GM18868 (cell line): ENCODE data around the gene FKBP5.
"Not testable (repeated sequence)": the region's sequence is repeated elsewhere in the genome, so short reads cannot be mapped to it uniquely, and the experiment has no call there.

Experiments
- ATAC-seq: cut with Tn5 transposase; IDR thresholded peaks from one replicate; pipeline ENCODE4 v1.9.1; 2021; ENCODE audit warnings: mild to moderate bottlenecking, moderate library complexity; ENCODE audit not compliant: unreplicated experiment

FKBP5 gene

DNA sequence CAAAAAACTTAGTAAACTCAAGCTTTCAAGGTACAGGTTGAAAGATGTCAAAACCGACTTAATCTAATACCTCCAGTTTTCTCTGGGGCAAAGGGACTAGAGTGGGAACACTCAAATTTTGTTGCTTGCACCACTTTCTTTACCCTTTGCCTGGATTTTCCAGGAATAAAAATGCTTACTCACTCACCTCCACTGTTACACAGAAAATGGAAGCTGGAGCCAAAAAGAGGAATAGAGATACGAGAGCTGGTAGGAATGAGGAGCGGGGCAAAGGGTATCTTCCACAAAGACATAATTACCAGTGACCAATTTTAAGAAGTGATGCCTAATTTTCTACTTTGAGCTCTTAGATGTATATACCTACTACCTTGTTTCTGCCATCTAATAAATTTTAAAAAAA, 96.5 kb downstream of the FKBP5 start:
- no peak for ATAC-seq

DNA sequence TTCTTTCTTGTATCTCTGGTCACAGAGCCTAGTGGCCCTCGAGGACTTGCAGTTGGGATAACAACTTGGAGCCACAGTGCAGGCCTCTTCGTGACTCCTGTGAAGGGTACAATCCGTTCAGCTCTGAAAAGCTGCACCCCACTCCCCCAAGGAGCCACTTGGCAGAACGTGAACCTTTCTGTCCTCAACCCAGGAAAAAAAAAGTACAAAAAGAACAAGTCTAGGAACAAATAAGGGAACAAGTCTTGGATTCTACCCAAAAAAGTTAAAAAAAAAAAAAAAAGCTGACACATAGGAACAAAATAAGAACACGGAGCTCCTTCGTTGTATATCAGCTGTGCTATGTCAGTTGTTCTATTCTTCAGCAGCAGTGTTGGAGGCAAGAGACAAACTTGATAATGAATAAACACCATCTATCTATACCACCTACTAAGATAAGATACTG, 98.1 kb downstream of the FKBP5 start:
- no peak for ATAC-seq

DNA sequence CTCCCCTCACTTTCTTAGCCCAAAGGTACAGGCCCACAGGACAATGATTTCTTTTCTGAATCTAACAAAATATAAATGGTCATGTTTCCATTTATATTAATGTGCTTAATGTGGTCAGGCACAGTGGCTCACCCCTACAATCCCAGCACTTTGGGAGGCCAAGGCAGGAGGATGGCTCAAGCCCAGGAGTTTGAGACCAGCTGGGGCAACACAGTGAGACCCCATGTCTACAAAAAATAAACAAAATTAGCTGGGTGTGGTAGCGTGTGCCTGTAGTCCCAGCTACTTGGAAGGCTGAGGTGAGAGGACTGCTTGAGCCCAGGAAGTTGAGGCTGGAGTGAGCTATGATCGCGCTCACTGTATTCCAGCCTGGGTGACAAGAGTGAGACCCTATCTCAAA, 98.8 kb downstream of the FKBP5 start:
- no peak for ATAC-seq

DNA sequence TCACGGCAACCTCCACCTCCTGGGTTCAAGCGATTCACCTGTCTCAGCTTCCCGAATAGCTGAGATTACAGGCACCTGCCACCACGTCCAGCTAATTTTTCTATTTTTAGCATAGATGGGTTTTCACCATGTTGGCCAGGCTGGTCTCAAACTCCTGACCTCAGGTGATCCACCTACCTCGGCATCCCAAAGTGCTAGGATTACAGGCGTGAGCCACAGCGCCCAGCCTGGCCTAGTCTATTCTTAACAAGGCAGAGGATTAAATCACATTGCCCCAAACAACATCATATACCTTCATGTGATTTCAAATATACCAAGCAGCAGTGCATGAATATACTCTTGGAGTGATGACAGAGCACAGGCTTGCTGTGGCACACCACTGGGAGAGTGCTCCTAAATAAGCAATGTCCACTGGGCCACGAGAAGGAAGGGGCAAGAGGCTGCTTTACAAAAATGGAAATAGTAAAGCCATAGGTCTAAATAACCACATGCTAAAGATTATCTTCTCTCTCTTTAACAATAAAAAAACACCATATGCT, 99.4 kb downstream of the FKBP5 start:
- ATAC-seq: no peak

DNA sequence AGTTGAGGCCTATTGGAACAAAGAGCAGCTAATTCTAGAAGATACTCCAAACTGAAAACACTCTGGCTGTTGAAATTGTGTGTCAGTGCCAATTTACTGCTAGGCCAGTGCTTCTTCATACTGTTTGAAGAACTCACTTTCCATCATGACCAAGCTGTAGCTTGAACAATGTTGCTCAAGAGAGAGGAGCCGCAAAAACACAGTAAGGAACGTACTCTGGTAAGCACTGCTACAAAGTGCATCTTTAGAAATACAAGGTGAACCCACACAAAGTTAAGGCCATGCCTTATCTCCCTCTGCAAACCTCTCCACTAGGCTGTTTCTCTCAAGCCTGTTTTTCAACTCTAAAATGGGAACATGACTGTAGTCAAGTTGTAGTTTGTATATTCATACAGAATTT, 101.5 kb downstream of the FKBP5 start:
- ATAC-seq: no peak

DNA sequence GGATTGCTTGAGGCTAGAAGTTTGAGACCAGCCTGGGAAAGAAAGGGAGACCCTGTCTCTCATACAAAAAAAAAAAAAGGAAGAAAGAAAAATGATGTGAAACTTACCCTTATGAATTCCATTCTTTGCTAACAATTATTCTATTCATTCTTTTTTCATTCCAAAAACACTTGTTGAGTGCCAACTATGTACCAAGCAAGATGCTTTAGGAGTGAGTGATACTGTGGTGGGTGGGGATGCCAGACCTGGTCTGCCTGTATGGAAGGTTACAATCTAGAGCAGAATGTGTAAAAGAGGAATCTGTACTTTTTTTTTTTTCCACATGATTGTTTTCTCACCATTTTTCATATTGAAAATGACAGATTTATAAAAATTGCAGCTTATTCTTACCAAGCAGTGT, 102.2 kb downstream of the FKBP5 start:
- no peak for ATAC-seq

DNA sequence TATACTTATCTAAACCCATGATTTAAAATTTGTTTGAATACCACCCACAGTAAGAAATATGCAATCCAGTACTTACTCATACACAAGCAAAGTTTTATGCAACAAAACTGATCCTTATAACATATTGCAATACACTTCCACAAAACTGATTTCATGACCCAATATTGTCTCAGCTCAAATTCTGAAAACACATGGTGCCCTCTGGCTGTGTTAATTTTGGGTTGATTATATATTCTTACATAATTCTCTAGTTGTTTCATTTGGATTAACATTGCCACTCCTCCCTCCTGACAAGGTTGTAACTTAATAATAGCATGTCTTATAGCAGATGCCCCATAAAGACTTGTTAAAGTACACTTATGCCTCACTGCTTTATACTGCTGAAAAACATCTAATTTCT, 103.1 kb downstream of the FKBP5 start:
- no peak for ATAC-seq

DNA sequence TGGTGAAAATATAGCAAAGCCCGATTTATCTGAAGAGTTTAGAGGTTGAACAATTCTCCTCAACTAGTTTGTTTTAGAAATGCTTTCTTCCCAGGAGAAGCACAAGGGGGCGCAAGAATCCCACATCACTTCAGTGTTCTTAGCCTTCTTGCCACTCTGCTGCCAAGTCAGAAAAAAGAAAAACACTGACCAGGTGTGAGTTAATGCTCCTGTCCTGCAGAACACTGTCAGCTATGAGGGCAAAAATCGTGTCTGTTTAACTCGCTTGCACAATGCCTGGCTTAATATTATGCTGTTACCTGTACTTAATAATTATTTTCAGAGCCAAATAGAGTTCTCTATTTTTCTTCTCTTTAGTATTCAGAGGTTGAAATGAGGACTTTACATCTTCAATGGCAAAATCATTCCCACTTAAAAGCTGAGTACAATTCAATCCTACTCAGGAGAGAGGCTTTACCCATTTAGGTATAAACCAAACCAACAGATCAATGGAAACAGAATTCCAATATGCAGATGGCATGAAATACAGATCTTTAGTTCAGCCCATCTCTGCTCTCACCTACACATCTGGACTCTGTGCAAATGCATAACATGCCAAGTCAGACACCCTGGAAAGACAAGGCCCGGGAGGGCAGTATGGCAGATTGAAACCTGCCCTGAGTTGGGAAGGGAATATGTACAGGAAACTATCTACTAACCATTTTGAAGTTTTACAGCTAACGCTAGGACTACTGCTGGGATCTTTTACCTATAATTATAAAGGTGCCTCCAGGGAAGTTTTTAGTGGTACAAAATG, 104.6 kb downstream of the FKBP5 start:
- ATAC-seq: no peak

DNA sequence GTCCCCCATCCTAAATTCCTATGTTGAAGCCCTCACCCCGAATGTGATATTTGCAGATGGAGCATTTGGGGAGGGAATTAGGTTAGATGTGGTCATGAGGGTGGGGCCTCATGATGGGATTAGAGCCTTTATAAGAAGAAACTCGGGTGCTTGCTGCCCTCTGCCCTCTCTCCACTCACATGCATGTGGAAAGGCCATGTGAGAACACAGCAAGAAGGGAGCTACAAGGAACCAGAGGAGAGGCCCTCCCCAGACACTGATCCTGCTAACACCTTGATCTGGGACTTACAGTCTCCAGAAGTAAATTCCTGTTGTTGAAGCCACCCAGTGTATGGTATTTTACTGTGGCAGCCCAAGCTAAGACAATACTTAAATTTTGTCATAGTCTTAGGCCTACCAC, 106.4 kb downstream of the FKBP5 start:
- ATAC-seq: no peak

DNA sequence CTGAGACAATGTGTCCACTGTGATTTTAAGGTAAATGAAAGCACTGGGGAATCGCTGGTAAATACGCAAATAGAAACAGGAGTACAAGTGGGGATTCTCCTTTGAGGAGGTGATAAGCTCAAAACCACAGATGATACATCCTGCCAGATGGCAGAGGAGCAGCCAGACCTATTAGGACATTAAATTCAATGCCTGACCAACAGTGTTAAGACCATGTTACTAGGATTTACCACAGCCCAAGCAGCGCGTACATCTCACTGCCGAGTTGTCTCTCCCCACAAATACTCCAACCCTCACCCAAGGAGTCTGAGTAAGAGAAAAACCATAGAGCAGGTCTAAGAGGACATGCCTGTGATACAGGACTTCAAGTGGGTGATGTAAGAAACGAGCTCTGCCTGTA, 107.1 kb downstream of the FKBP5 start:
- no peak for ATAC-seq

DNA sequence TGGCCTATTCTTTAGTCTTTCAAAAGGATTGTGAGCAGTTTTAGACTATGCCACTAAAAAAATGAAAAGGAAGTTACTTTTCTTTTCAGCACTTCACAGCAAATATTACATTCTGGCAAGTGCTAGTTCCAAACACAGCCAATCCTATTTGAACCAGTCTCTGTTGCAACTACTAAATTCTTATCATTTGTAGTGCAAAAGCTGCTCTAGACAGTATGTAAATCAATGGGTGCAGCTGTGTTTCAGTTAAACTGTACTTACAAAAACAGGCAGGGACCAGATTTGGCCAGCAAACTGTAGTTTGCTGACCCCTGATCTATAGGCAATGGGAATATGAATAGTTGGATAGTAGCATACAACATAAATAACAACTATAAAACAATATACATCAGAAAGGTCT, 107.9 kb downstream of the FKBP5 start:
- ATAC-seq: no peak

DNA sequence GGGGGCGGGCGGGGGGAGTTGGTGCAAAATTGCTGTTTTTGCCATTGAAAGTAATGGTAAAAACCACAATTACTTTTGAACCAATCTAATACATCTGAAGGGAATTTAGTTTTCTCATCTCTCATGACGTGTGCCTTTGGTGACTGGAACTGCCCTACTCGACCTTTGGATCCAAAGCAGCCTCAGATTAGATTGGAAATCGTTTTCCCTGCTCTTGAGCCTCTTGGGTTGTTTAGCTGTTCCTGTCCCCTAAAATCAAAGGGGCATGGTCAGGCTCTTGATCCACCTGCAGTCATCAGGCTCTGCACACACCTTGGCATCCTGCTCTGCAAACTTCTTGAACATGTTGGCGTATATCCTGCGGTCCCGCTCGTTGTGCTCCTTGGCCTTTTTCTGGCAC, 112.0 kb downstream of the FKBP5 start:
- no peak for ATAC-seq

DNA sequence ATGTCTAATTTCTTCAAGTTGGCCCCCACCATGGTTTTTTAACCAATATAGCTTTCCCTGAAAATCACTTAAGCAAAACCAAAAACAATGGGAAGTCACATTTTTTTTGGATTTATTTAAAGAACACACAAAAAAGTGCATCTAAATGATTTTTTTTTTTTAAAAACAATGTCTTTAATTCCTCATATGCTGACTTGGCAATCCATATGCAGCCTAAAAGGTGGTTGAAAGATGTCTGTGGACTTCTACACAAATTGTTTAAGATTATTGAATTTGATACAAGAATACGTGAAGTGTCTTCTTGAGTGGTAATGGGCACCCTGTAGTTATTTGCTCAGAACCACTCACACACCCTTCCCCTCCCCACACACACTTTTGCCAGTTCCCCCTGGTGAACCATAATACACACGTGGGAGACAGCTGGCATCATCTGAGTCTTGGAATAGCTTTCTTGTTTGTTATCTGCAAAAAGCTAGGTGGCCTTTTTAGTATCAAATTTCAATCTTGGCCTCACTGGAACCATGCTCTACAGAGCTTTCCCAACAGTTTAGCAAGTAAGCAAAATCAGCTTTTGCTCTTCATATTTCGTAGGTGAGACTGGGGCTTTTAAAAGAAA, 115.1 kb downstream of the FKBP5 start:
- no peak for ATAC-seq

DNA sequence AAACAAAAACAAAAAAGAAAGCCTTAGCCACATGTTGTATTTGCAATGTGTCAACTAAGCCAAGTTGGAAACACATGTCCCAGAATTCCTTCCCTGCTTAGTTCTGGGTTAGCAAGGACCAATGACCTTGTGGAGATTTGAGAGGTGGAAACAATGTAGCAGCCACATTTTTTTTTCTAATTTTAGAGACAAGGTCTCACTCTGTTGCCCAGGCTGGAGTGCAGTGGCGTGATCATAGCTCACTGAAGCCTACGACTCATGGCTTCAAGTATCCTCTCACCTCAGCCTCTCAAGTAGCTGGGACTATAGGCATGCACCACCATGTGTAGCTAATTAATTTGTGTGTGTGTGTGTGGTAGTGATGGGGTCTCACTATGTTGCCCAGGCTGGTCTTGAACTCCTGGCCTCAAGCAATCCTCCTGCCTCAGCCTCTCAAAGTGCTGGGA, 117.8 kb downstream of the FKBP5 start:
- ATAC-seq: not testable (repeated sequence)

DNA sequence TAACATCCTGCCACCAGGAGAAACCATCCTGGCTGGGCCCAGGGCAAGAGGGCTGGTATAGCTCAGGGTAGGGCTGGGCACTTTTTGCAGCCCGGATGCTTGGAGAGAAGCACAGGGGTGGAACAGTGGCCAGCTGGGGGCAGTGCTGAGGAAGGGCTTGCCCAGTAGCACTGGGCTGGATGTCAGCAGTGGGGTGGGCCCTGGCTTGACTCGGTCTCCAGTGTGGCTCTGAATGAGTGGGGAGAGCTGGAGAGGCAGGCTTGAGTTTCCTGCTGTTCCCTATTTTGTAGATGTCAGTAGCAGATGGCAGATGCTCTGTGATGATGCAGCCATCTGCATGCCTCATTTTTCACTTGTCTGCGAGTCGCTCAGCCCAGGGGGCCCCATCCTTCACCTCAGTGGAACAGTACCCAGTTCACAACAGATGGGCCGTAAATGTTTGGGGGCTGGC, 119.7 kb downstream of the FKBP5 start:
- no peak for ATAC-seq

DNA sequence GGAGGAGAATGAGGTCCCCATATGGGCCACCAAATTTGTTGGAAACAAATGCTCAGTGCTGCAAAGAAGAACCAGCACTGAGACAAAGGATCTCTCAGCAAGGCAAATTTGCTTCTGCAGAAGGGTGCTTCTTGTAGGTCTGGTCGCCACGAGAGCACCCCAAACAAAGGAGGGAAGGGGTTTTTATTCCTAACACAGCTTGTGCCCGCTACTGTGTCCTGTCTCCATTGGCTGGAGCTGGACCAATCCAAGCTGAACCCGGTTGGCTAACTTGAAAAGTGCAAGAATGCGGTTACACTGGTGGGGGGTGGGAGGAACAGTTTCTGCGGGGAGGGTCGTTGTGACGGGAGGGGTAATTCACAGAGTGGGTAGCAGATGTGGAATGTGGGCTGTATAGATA, 121.9 kb downstream of the FKBP5 start:
- no peak for ATAC-seq

DNA sequence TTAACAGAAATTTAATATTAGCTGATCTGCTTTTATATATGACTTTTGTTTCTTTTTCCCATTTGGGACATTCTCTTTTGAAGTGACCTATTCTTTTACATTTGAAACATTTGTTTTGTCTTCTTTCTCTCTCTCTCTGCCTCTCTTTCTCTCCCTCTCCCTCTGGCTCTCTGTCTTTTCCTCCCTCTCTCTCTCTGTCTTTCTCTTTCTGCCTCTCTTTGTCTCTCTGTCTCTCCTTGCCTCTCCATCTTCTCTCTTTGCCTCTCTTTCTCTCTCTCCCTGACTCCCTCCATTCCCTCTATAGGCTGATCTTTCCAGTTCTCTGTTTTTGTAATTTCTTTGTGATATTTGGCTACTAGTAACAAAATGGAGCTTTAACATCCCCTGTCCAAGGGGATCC, 124.0 kb downstream of the FKBP5 start:
- no peak for ATAC-seq

DNA sequence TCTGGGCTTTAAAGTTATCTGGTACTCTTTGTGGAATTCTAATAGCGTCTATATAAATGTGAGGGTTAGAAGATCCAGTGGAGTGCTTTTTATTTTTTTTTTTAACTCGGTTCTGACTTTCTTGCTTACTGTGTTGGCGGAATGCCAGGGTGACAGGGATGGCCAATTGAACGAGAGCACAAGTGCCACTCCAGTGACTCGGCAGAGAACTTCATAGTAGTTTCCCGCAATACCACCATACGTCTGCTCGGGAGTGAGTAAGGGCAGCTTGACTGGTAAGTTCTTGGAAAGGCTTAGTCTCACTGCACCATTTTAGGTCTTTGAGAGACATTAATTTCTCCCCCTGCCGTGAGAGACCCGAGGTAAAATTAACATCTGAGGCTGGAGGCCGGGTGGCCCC, 126.7 kb downstream of the FKBP5 start:
- no peak for ATAC-seq

DNA sequence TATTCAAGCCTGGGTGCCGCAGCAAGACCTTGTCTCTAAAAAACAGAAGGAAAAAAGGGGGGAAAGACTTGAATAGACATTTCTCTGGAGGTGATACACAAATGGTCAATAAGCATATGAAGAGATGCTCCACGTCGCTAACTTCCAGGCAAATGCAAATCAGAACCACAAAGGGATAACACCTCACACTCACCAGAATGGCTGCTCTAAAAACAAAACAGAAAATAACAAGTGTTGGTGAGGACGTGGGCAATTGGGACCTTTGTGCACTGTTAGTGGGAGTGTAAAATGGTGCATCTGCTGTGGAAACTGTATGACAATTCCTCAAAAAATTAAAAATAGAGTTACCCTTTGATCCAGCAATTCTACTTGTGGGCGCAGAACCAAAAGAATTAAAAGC, 127.6 kb downstream of the FKBP5 start:
- ATAC-seq: no peak

DNA sequence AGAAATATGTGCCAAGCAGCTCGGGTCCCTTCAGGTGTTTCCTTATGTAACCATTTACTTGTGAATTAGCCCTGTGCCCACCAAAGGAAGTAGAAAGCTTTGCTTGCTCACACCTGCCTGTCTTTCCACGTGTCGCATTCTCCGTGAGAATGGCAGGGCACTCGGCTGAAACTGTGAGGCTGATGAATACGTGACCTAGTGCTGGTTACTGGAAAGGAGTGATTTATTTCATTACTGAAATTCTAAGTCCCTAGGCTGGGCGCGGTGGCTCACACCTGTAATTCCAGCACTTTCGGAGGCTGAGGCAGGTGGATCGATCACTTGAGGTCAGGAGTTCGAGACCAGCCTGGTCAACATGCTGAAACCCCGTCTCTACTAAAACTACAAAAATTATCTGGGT, 130.1 kb downstream of the FKBP5 start:
- ATAC-seq: no peak

DNA sequence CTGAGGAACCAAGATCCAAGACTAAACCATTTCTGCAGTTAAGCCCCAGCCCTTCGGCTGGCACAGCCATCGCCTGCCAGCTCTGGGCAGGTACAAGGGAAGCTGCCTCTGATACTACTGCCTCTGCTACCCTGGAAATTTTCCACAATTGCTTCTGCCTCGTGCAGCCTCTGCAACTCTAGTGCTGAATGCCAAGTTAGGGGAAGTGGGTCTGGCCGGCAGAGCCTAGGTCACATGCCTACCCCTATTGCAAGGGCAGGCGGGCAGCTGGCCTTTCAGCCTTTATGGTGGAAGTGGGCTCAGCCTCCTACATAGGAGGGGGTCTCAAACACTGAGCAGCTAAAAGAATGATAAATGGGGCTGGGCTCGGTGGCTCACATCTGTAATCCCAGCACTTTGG, 131.5 kb downstream of the FKBP5 start:
- no peak for ATAC-seq

DNA sequence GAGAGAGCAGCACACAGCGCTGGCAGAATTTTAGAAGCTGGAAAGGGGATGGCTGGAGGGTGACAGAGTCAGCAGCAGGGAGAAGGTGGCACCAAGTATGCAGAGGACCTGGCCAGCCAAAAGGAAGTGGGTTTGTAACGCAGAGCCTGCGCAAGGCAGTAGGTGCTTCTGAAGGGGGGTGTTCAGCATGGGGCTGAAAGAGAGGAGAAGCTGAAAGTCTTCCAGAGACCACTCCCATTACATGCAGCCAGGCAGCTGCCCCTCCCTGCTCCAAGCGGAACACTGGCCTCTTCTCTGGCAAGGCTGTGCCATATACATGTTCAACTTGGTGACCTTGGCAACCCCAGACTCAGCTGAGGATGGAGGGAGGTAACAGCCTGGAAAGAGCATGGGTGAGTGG, 133.9 kb downstream of the FKBP5 start:
- ATAC-seq: no peak
